Measurements from ENCODE around the gene ZNF382. TPM values are rescaled to one million over a fixed set of nuclear protein-coding genes. Genes with fewer than 3 reads are reported as not detected.
A peak's percentile ranks its signal among the peaks of the same experiment; 100 is the strongest.

ZNF382 gene
- 22.1 and 24.7 TPM in 2 replicates for total RNA-seq
- long read RNA-seq, full-length matches to known transcripts: 3 of 7 reads
- long read RNA-seq, partial matches to known transcripts: 1 of 7 reads
- long read RNA-seq, other reads (novel, unspliced or antisense): 3 of 7 reads

- Mint-ChIP-seq H3K9me3 (peaks cover 2% of the 10 kb centered on the region), H3K36me3 (ENCODE audit: low read depth) (peaks cover 26% of the 10 kb centered on the region), H3K4me1 (peaks cover 26% of the 10 kb centered on the region), H3K4me3 (peak within 1 kb of the TSS; percentile 90), H3K27ac (ENCODE audit: unreplicated experiment) (peak within 1 kb of the TSS; percentile 95), H3K27me3 (ENCODE audit: low read depth) (no peaks in the 10 kb centered on the region)
- TF ChIP-seq, protein P1, sequence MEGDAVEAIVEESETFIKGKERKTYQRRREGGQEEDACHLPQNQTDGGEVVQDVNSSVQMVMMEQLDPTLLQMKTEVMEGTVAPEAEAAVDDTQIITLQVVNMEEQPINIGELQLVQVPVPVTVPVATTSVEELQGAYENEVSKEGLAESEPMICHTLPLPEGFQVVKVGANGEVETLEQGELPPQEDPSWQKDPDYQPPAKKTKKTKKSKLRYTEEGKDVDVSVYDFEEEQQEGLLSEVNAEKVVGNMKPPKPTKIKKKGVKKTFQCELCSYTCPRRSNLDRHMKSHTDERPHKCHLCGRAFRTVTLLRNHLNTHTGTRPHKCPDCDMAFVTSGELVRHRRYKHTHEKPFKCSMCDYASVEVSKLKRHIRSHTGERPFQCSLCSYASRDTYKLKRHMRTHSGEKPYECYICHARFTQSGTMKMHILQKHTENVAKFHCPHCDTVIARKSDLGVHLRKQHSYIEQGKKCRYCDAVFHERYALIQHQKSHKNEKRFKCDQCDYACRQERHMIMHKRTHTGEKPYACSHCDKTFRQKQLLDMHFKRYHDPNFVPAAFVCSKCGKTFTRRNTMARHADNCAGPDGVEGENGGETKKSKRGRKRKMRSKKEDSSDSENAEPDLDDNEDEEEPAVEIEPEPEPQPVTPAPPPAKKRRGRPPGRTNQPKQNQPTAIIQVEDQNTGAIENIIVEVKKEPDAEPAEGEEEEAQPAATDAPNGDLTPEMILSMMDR (conservative IDR thresholded peaks at IDR 0.05): no peak
- peak; percentile 72 for DNase-seq (ENCODE audit: low read depth, low spot score)
Observed at GRCh38 chr19:36605101-36605876, at the start of gene ZNF382. Gene ZNF382 (plus strand): TSS chr19:36605313. CDS start chr19:36609915, 4,602 bp downstream.

DNA sequence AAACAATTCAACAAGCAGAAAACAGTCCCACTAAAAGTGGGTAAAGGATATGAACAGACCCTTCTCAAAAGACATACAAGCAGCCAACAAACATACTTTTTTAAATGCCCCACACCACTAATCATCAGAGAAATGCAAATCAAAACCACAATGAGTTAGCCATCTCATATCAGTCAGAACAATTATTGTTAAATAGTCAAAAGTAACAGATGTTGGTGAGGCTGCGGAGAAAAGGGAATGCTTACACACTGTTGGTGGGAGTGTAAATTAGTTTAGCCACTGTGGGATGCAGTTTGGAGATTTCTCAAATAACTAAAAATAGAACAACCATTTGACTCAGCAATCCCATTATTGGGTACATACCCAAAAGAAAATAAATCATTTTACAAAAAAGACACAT is 40.7 kb upstream of the ZNF382 start:
- no peak overlapping the region for H3K27ac Mint-ChIP-seq (ENCODE audit: unreplicated experiment)
- H3K27me3 Mint-ChIP-seq (ENCODE audit: low read depth): no peaks in the 10 kb centered on the region
- H3K4me1 Mint-ChIP-seq: no peaks in the 10 kb centered on the region
- peaks cover 28% of the 10 kb centered on the region for H3K9me3 Mint-ChIP-seq
- no peak overlapping the region for H3K4me3 Mint-ChIP-seq
- no peak for DNase-seq (ENCODE audit: low read depth, low spot score)
- peaks cover 77% of the 10 kb centered on the region for H3K36me3 Mint-ChIP-seq (ENCODE audit: low read depth)
- TF ChIP-seq, protein P1 (conservative IDR thresholded peaks at IDR 0.05): no peak

- Mint-ChIP-seq H3K9me3 (peaks cover 6% of the 10 kb centered on the region), H3K4me3 (peak overlapping the region; percentile 94), H3K4me1 (peaks cover 34% of the 10 kb centered on the region), H3K27ac (ENCODE audit: unreplicated experiment) (peak overlapping the region; percentile 98), H3K36me3 (ENCODE audit: low read depth) (peaks cover 41% of the 10 kb centered on the region), H3K27me3 (ENCODE audit: low read depth) (no peaks in the 10 kb centered on the region)
- TF ChIP-seq, protein P1 (conservative IDR thresholded peaks at IDR 0.05): no peak
- no peak for DNase-seq (ENCODE audit: low read depth, low spot score)
Observed at GRCh38 chr19:36572593-36573019, 32.5 kb upstream of the ZNF382 start.

DNA sequence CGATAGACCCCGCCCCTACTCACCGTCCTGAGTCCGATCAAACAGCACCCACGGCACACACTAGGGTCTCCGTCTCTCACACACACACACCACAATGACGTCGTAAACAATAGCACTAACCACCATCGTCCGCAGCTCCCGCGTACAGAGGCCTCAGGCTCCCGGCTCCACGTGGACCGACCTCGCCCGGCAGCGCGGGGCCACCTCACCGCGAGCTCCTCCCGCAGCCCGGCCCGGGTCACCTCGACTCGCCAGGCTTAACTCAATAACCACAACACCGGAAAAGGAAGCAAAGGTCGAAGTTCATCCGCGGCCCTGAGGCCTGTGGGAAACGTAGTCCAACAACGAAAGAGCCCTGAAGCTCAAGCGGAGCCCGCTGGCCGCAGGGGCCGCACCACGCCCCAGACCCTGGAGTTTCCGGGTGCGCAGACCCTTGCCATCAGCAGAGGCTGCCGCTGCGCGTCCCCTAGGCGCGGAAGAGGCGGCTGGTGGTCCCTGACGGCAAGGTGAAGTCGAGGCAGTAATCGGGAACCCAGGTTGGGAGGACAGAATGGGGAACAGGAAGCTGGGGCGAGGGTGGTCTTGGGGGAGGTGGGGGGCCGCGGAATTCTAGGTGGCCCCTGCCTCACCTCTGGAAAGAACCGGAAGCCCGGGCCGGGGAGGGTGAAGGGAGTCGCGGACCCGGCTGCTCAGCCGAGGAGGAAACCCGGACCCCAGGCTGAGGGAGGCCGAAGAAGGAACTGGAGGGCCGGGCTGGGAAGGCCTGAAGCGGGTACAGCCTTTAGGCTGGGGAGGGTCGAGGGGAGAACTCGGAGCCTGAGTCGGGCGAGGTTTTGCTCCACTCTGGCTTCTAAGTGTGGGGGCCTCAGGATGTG is 31.9 kb upstream of the ZNF382 start, which contains the start of gene ZNF529:
ZNF529 (minus strand) TSS at position 273 of the 875 bp plus-strand sequence. CDS start 946 bp downstream, outside the sequence.
- peak; percentile 88 for DNase-seq (ENCODE audit: low read depth, low spot score)
- Mint-ChIP-seq H3K36me3 (ENCODE audit: low read depth) (peaks cover 36% of the 10 kb centered on the region), H3K27me3 (ENCODE audit: low read depth) (no peaks in the 10 kb centered on the region), H3K4me1 (peaks cover 34% of the 10 kb centered on the region), H3K9me3 (peaks cover 2% of the 10 kb centered on the region), H3K27ac (ENCODE audit: unreplicated experiment) (peak within 1 kb of the TSS; percentile 98), H3K4me3 (peak within 1 kb of the TSS; percentile 94)
- TF ChIP-seq, protein P1 (conservative IDR thresholded peaks at IDR 0.05): peak; percentile 18
